Activated CD4-positive, alpha-beta T cell treated with anti-CD3 and anti-CD28 coated beads, Interleukin-10, Interleukin-2, amounts not matched to agents 100 ng/mL and 50 ng/mL, durations not matched to agents 16 hours and 8 hours (primary cell): ENCODE measurements around the gene NRF1.
"Not testable (repeated sequence)": the region's sequence is repeated elsewhere in the genome, so short reads cannot be mapped to it uniquely, and the experiment has no call there.

Experiments
- DNase-seq: peaks from one replicate; pipeline ENCODE4 v3.0.0-alpha.2; 2020

Gene NRF1

GRCh38 chr7:129607471-129608120 is 3.9 kb upstream of the NRF1 start:
- DNase-seq, result peak; percentile 57

GRCh38 chr7:129609666-129610065 is 1.9 kb upstream of the NRF1 start:
- DNase-seq, result no peak

GRCh38 chr7:129610709-129611245 is 743 bp upstream of the NRF1 start:
- DNase-seq, result peak; percentile 7

GRCh38 chr7:129612112-129613015 is 844 bp downstream of the NRF1 start:
- peak; percentile 30 for DNase-seq

GRCh38 chr7:129613016-129613337 is 1.5 kb downstream of the NRF1 start:
- no peak for DNase-seq

- peak; percentile 75 for DNase-seq
Measured at GRCh38 chr7:129615018-129615417, 3.5 kb downstream of the NRF1 start.

- DNase-seq, result no peak
Measured at GRCh38 chr7:129616530-129616929, 5.0 kb downstream of the NRF1 start.

GRCh38 chr7:129617178-129617577 is 5.7 kb downstream of the NRF1 start:
- DNase-seq, result no peak

GRCh38 chr7:129617652-129618051 is 6.1 kb downstream of the NRF1 start:
- no peak for DNase-seq

- no peak for DNase-seq
Measured at GRCh38 chr7:129626896-129627295, 15.4 kb downstream of the NRF1 start.

GRCh38 chr7:129630341-129630740 is 18.8 kb downstream of the NRF1 start:
- no peak for DNase-seq

- no peak for DNase-seq
Measured at GRCh38 chr7:129634361-129635034, 23.0 kb downstream of the NRF1 start.

GRCh38 chr7:129635300-129636029 is 23.9 kb downstream of the NRF1 start:
- peak; percentile 74 for DNase-seq

GRCh38 chr7:129636030-129636550 is 24.6 kb downstream of the NRF1 start:
- DNase-seq, result not testable (repeated sequence)

GRCh38 chr7:129636641-129637040 is 25.1 kb downstream of the NRF1 start:
- no peak for DNase-seq

GRCh38 chr7:129640400-129640799 is 28.9 kb downstream of the NRF1 start:
- no peak for DNase-seq

- DNase-seq, result no peak
Measured at GRCh38 chr7:129642871-129643549, 31.5 kb downstream of the NRF1 start.

- no peak for DNase-seq
Measured at GRCh38 chr7:129643550-129644170, 32.1 kb downstream of the NRF1 start.

GRCh38 chr7:129644634-129645230 is 33.2 kb downstream of the NRF1 start:
- no peak for DNase-seq

- no peak for DNase-seq
Measured at GRCh38 chr7:129646369-129647021, 35.0 kb downstream of the NRF1 start.
